Activated naive CD4-positive, alpha-beta T cell treated with anti-CD3 and anti-CD28 coated beads, Interleukin-2, amount 50 U/mL, for 72 hours (primary cell): ENCODE results near the gene SERPINB11. TPM values are rescaled to one million over a fixed set of nuclear protein-coding genes. Genes with fewer than 3 reads are reported as not detected.
"Not testable (repeated sequence)": the region's sequence is repeated elsewhere in the genome, so short reads cannot be mapped to it uniquely, and the experiment has no call there.

Source experiments
- ATAC-seq, 2 donors: fragments of 150-1000 bp; cut with Tn5 transposase; 2 replicates each; pipeline ENCODE4 v1.10.0; 2021; ENCODE audit warnings: mild to moderate bottlenecking in 2 of 2, moderate library complexity in 2 of 2
- DNase-seq, 2 donors: peaks; one replicate each; pipeline ENCODE4 v3.0.0; 2021 to 2022; ENCODE audit warnings: low spot score in 2 of 2
- H3K27ac Mint-ChIP-seq, 2 donors: one replicate each; pipeline ENCODE4 v1.8.0; 2022; ENCODE audit warnings: mild to moderate bottlenecking in 2 of 2, mixed read lengths in 2 of 2
- H3K36me3 Mint-ChIP-seq, 2 donors: one replicate each; pipeline ENCODE4 v1.8.0; 2022; ENCODE audit warnings: mixed read lengths in 2 of 2
- H3K9me3 Mint-ChIP-seq, 2 donors: one replicate each; pipeline ENCODE4 v1.8.0; 2022; ENCODE audit warnings: mixed read lengths in 2 of 2
- total RNA-seq, 2 donors: library from RNA; stranded (reverse); gene quantifications; one replicate each; pipeline ENCODE4 v1.2.3, GENCODE V29; 2022

The SERPINB11 gene
- total RNA-seq, 2 donors from 2014 or later = not detected

DNA sequence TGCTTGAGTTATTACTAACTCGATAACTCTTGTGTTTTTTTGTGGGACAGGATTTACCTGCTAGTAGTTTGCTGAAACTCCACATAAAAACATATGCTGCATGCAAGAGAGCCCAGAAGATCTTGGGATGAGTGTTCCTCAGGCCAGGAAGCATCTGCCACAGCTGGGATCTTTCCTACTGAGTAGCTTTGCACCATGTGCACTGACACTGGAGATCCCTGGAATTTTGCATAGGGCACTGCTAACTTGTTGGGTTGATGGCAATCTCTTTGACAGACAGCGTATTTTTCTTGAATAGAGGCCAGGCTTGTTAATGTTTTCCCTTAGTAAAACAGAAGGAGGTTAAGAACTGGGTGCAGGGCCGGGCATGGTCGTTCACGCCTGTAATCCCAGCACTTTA lies 808 bp upstream of the SERPINB11 start:
- Mint-ChIP-seq H3K27ac (no peak overlapping the region), H3K36me3 (no peaks in the 10 kb centered on the region), H3K9me3 (peaks cover 0 to 4% of the 10 kb centered on the region in 2 donors)
- no peak for ATAC-seq
- no peak for DNase-seq

GRCh38 chr18:63705401-63705800 lies 2.6 kb downstream of the SERPINB11 start:
- no peaks in the 10 kb centered on the region for H3K9me3 Mint-ChIP-seq
- no peak for DNase-seq
- no peak overlapping the region for H3K27ac Mint-ChIP-seq
- ATAC-seq = no peak
- H3K36me3 Mint-ChIP-seq = no peaks in the 10 kb centered on the region

DNA sequence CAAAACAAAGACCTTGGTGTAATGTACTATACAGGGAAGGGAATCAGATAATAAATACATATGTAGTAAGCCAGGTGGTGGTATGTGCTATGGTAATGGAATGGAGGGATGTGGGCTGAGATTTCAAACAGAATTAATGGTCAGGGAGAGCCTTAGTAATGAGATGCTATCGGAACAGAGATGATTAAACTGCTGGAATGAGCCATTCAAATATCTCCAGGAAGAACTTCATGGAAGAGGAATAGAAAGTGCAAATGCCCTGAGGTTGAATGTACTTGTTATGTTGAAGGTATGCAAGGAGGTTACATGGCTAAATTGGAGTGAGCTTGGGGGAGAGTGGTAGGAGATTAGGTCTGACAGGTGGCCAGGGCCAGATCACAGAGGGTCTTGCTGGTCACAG lies 5.1 kb downstream of the SERPINB11 start:
- H3K9me3 Mint-ChIP-seq = no peaks in the 10 kb centered on the region
- no peak overlapping the region for H3K27ac Mint-ChIP-seq
- DNase-seq (no peak), ATAC-seq (no peak)
- H3K36me3 Mint-ChIP-seq = no peaks in the 10 kb centered on the region

DNA sequence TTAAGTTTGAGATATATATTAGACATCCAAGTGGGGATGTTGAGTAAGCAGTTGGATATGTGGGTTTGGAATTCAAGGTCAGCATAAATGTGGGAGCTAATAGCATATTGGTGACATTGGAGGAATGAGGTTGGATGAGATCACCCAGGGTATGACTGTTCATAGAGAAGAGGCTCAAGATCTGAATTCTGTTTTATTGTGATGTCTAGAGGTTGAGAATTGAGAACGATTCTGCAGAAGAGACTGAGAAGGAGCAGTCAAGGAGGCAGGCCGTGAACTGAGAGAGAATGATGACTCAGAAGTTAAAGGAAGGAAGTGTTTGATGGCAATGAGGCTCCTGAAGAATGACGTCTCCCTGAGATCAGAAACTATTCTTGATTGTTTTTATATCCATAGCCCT lies 5.9 kb downstream of the SERPINB11 start:
- no peak for ATAC-seq
- DNase-seq = no peak
- H3K9me3 Mint-ChIP-seq = peaks cover 4% of the 10 kb centered on the region in 2 donors
- H3K27ac Mint-ChIP-seq = no peak overlapping the region
- H3K36me3 Mint-ChIP-seq = no peaks in the 10 kb centered on the region

GRCh38 chr18:63725682-63726480 lies 23.1 kb downstream of the SERPINB11 start:
- ATAC-seq = no peak
- Mint-ChIP-seq H3K9me3 (peaks cover 0 to 3% of the 10 kb centered on the region in 2 donors), H3K36me3 (no peaks in the 10 kb centered on the region), H3K27ac (no peak overlapping the region)
- DNase-seq = no peak

- Mint-ChIP-seq H3K36me3 (no peaks in the 10 kb centered on the region), H3K9me3 (peaks cover 3 to 6% of the 10 kb centered on the region in 2 donors), H3K27ac (no peak overlapping the region)
- DNase-seq (no peak), ATAC-seq (no peak)
Observed at GRCh38 chr18:63730773-63731172, 28.0 kb downstream of the SERPINB11 start.

- Mint-ChIP-seq H3K27ac (no peak overlapping the region), H3K9me3 (peaks cover 3 to 6% of the 10 kb centered on the region in 2 donors), H3K36me3 (no peaks in the 10 kb centered on the region)
- DNase-seq (no peak), ATAC-seq (no peak)
Observed at GRCh38 chr18:63731215-63731614, 28.5 kb downstream of the SERPINB11 start.

- Mint-ChIP-seq H3K36me3 (no peaks in the 10 kb centered on the region), H3K27ac (no peak overlapping the region), H3K9me3 (peaks cover 0 to 9% of the 10 kb centered on the region in 2 donors)
- ATAC-seq (no peak), DNase-seq (no peak)
Observed at GRCh38 chr18:63736876-63737275, 34.1 kb downstream of the SERPINB11 start.

DNA sequence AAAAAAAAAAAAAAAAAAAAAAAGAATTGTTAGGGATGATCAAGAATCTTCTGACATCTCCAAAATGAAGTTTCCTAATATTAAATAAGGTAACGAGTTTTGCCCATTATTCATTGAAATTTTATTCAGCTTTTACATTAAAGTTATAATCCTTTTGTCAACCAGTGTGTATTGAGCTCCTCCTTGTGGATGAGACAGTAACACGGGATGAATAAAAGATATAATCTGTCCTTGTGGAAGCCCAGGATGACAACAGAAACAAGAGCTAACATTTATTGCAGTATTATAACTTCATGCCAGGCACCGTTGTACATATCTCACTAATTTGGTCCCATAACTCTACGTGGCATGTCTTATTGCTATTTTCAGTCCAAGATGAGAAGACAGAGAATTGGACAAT lies 39.0 kb downstream of the SERPINB11 start:
- Mint-ChIP-seq H3K9me3 (peaks cover 0 to 5% of the 10 kb centered on the region in 2 donors), H3K27ac (no peak overlapping the region), H3K36me3 (no peaks in the 10 kb centered on the region)
- ATAC-seq = no peak
- no peak for DNase-seq

GRCh38 chr18:63747006-63747405 lies 44.2 kb downstream of the SERPINB11 start:
- Mint-ChIP-seq H3K27ac (no peak overlapping the region), H3K9me3 (no peaks in the 10 kb centered on the region), H3K36me3 (no peaks in the 10 kb centered on the region)
- ATAC-seq (no peak), DNase-seq (no peak)

DNA sequence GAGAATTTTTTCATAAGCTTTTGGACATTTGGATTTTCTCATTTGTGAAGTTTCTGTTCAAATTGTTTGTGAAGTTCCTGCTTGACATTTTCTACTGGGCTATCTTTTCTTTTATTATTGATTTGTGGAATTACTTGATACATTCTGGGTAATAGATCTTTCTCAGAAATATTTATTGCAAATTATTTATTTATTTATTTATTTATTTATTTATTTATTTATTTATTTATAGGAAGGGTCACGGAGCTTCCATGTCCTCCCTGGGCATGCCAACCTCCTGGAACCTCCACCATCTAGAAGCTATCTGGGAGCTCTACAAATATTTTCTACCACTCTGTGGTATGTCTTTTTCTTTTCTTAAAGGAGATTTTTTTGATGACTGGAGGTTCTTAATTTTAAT lies 46.7 kb downstream of the SERPINB11 start:
- no peak for ATAC-seq
- H3K9me3 Mint-ChIP-seq = no peaks in the 10 kb centered on the region

GRCh38 chr18:63752636-63753035 lies 49.9 kb downstream of the SERPINB11 start:
- Mint-ChIP-seq H3K9me3 (no peaks in the 10 kb centered on the region), H3K27ac (no peak overlapping the region), H3K36me3 (no peaks in the 10 kb centered on the region)
- DNase-seq = no peak
- no peak for ATAC-seq

More for the DNA sequence above, 46.7 kb downstream of the SERPINB11 start:
- Mint-ChIP-seq H3K27ac (no peak overlapping the region), H3K36me3 (no peaks in the 10 kb centered on the region)
- DNase-seq = no peak

- Mint-ChIP-seq H3K27ac (no peak overlapping the region), H3K9me3 (peaks cover 0 to 4% of the 10 kb centered on the region in 2 donors), H3K36me3 (no peaks in the 10 kb centered on the region)
- ATAC-seq = no peak
- DNase-seq = no peak
Observed at GRCh38 chr18:63753676-63754075, 50.9 kb downstream of the SERPINB11 start.

DNA sequence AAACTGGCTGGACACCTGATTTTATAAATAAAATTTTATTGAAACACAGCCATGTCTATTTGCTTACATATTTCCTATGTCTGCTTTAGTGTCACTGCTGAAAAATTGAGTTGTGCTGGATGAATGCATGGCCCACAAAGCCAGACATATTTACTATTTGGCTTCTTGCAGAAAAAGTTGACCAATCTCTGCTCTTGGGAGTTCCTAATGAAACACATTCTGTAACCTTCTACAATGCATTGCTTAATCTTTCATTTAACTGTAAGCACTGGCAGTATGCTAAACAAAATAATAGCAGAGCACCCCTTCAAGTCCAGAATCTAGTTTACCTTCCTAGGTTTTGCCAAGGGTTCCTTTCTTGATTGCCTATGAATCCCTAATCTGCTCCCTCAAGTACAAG lies 54.8 kb downstream of the SERPINB11 start:
- ATAC-seq = no peak
- Mint-ChIP-seq H3K27ac (no peak overlapping the region), H3K36me3 (peaks cover 9 to 18% of the 10 kb centered on the region in 2 donors), H3K9me3 (peaks cover 15 to 22% of the 10 kb centered on the region in 2 donors)
- no peak for DNase-seq

DNA sequence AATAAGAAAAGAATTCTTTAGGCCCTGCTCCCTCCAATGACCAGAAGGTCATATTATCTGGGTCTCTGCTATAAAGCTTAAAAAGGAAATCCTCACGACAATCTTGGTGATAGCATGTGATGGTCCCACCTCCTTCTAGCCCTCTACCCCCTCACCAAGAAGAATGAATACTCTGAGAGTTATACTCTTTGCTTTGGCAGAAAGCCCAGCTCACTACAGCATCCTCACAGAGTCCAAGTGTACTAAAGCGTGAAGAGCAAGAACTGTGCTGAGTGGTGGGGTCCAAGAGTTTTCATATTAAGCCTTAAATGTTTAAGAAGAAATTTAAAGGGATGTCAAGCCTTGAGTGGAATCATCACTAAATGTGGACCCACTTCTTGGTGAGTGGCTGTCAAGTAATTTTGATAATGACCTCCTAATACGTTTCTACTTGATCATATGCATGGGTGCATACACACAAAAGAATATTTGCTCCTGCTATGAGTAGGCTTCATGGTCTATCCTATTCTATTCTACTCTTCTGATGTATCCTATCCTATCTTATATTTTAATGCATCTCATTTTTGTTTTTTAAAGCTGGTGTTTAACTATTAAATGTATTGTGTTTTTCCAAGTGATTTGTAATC lies 56.0 kb downstream of the SERPINB11 start:
- Mint-ChIP-seq H3K27ac (no peak overlapping the region), H3K36me3 (peaks cover 9 to 18% of the 10 kb centered on the region in 2 donors), H3K9me3 (peaks cover 15 to 22% of the 10 kb centered on the region in 2 donors)
- DNase-seq (no peak), ATAC-seq (no peak)

GRCh38 chr18:63759786-63760185 lies 57.0 kb downstream of the SERPINB11 start:
- DNase-seq, H3K27ac Mint-ChIP-seq, ATAC-seq: not testable (repeated sequence)
- Mint-ChIP-seq H3K9me3 (peaks cover 15 to 22% of the 10 kb centered on the region in 2 donors), H3K36me3 (peaks cover 9 to 18% of the 10 kb centered on the region in 2 donors)

GRCh38 chr18:63762518-63762917 lies 59.8 kb downstream of the SERPINB11 start:
- peaks cover 15 to 22% of the 10 kb centered on the region in 2 donors for H3K9me3 Mint-ChIP-seq
- DNase-seq = no peak
- ATAC-seq = no peak
- H3K27ac Mint-ChIP-seq = no peak overlapping the region
- peaks cover 9 to 18% of the 10 kb centered on the region in 2 donors for H3K36me3 Mint-ChIP-seq
